ENCODE measurements around the gene RGS7.

DNA sequence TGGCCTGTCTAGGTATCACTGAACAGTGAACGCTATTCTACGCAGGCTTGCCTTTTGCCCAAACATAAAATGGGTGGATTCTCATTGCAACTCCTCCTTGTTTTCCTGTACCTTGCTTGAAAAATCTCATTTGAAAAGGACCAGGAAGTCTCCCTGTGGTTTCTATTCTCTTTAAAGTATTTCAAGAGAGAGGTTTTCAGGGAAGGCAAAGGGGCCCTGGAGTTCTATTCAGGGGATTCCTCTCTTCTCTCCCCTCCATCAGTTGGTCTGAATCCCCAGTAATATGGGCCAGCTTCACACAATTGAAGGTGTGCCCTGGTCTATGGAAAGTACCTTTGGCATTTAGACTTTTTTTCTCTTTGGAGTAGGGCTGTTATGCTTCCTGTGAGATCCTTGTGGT is 311.3 kb downstream of the RGS7 start:
- TF ChIP-seq, protein P1, sequence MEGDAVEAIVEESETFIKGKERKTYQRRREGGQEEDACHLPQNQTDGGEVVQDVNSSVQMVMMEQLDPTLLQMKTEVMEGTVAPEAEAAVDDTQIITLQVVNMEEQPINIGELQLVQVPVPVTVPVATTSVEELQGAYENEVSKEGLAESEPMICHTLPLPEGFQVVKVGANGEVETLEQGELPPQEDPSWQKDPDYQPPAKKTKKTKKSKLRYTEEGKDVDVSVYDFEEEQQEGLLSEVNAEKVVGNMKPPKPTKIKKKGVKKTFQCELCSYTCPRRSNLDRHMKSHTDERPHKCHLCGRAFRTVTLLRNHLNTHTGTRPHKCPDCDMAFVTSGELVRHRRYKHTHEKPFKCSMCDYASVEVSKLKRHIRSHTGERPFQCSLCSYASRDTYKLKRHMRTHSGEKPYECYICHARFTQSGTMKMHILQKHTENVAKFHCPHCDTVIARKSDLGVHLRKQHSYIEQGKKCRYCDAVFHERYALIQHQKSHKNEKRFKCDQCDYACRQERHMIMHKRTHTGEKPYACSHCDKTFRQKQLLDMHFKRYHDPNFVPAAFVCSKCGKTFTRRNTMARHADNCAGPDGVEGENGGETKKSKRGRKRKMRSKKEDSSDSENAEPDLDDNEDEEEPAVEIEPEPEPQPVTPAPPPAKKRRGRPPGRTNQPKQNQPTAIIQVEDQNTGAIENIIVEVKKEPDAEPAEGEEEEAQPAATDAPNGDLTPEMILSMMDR (IDR thresholded peaks at IDR 0.05; ENCODE audit: poor library complexity) = no peak
- no peak for TF ChIP-seq EZH2 (IDR thresholded peaks at IDR 0.05; ENCODE audit: borderline replicate concordance)

Data from hepatocyte (in vitro differentiated cells).